ENCODE results near the gene SOS2.

SOS2 gene

GRCh38 chr14:50116966-50117365 lies 114.4 kb downstream of the SOS2 start:
- in situ Hi-C loops (cut with HindIII; ENCODE audit: low sequenced_read_pairs) = no loop called here
- H3K4me3 ChIP-seq (ENCODE audit: low read depth, low read length) = no peak overlapping the region
- no peak for DNase-seq (ENCODE audit: low read depth, low spot score)
- TF ChIP-seq CTCF (IDR thresholded peaks at IDR 0.05; ENCODE audit: low read depth, low read length) = no peak

- in situ Hi-C loops (cut with HindIII; ENCODE audit: low sequenced_read_pairs) = no loop called here
- DNase-seq (ENCODE audit: low read depth, low spot score) = peak; percentile 93
- peak within 1 kb of the TSS; percentile 94 for H3K4me3 ChIP-seq (ENCODE audit: low read depth, low read length)
- no peak for TF ChIP-seq CTCF (IDR thresholded peaks at IDR 0.05; ENCODE audit: low read depth, low read length)
Measured at GRCh38 chr14:50116181-50116956, 115.0 kb downstream of the SOS2 start, which contains the start of gene VCPKMT. VCPKMT (minus strand) TSS chr14:50116572; CDS start chr14:50116552, 20 bp downstream.

GRCh38 chr14:50113381-50114035 lies 117.9 kb downstream of the SOS2 start:
- TF ChIP-seq CTCF (IDR thresholded peaks at IDR 0.05; ENCODE audit: low read depth, low read length) = no peak
- no peak overlapping the region for H3K4me3 ChIP-seq (ENCODE audit: low read depth, low read length)
- no peak for DNase-seq (ENCODE audit: low read depth, low spot score)
- in situ Hi-C loops (cut with HindIII; ENCODE audit: low sequenced_read_pairs) = no loop called here

- in situ Hi-C loops (cut with HindIII; ENCODE audit: low sequenced_read_pairs) = no loop called here
- no peak for TF ChIP-seq CTCF (IDR thresholded peaks at IDR 0.05; ENCODE audit: low read depth, low read length)
- no peak for DNase-seq (ENCODE audit: low read depth, low spot score)
- H3K4me3 ChIP-seq (ENCODE audit: low read depth, low read length) = no peak overlapping the region
Measured at GRCh38 chr14:50110323-50111037, 120.9 kb downstream of the SOS2 start.

- in situ Hi-C loops (cut with HindIII; ENCODE audit: low sequenced_read_pairs) = no loop called here
- peak; percentile 50 for TF ChIP-seq CTCF (IDR thresholded peaks at IDR 0.05; ENCODE audit: low read depth, low read length)
- H3K4me3 ChIP-seq (ENCODE audit: low read depth, low read length) = no peak overlapping the region
- DNase-seq (ENCODE audit: low read depth, low spot score) = peak; percentile 22
Measured at GRCh38 chr14:50109342-50109741, 122.0 kb downstream of the SOS2 start.

- TF ChIP-seq CTCF (IDR thresholded peaks at IDR 0.05; ENCODE audit: low read depth, low read length) = no peak
- H3K4me3 ChIP-seq (ENCODE audit: low read depth, low read length) = no peak overlapping the region
Measured at GRCh38 chr14:50107850-50108249, 123.5 kb downstream of the SOS2 start.

More at GRCh38 chr14:50107850-50108249, 123.5 kb downstream of the SOS2 start:
- DNase-seq (ENCODE audit: low read depth, low spot score) = no peak
- in situ Hi-C loops (cut with HindIII; ENCODE audit: low sequenced_read_pairs) = no loop called here
